KMS-11 (cell line): Measurements from ENCODE around the gene ARHGAP8.

Experiments
- H2AFZ ChIP-seq: fragments of 200-600 bp; sonication (generic); 2 replicates; pipeline ENCODE4 v1.6.1; 2016; ENCODE audit warnings: antibody characterized with exemption, mixed run types, low read depth
- H3K27ac ChIP-seq: fragments of 200-600 bp; sonication (generic); 2 replicates; pipeline ENCODE4 v1.6.1; 2016; ENCODE audit warnings: mild to moderate bottlenecking, mixed run types
- H3K27me3 ChIP-seq: fragments of 200-600 bp; sonication (generic); 2 replicates; pipeline ENCODE4 v1.6.1; 2017; ENCODE audit warnings: mild to moderate bottlenecking, low read depth, mixed run types, moderate library complexity; ENCODE audit not compliant: insufficient read depth
- H3K36me3 ChIP-seq: fragments of 200-600 bp; sonication (generic); 2 replicates; pipeline ENCODE4 v1.6.1; 2017; ENCODE audit warnings: mild to moderate bottlenecking, mixed run types; ENCODE audit not compliant: insufficient read depth
- H3K4me1 ChIP-seq: fragments of 200-600 bp; sonication (generic); 2 replicates; pipeline ENCODE4 v1.6.1; 2016; ENCODE audit warnings: mild to moderate bottlenecking, low read depth, mixed run types; ENCODE audit not compliant: poor library complexity, severe bottlenecking
- H3K4me2 ChIP-seq: fragments of 200-600 bp; sonication (generic); 2 replicates; pipeline ENCODE4 v1.7.0; 2016; ENCODE audit warnings: mild to moderate bottlenecking, mixed run types
- H3K4me3 ChIP-seq: fragments of 200-600 bp; sonication (generic); IDR thresholded peaks from 2 replicates; pipeline ENCODE4 v1.6.1; 2017; ENCODE audit warnings: low read depth, low read length, mixed read lengths; ENCODE audit not compliant: insufficient read depth
- H3K79me2 ChIP-seq: fragments of 200-600 bp; sonication (generic); 2 replicates; pipeline ENCODE4 v1.6.1; 2016; ENCODE audit warnings: low read depth, mixed run types; ENCODE audit not compliant: insufficient read depth
- H3K9ac ChIP-seq: fragments of 200-600 bp; sonication (generic); 2 replicates; pipeline ENCODE4 v1.6.1; 2016; ENCODE audit warnings: mild to moderate bottlenecking, mixed run types
- H4K20me1 ChIP-seq: fragments of 200-600 bp; sonication (generic); 2 replicates; pipeline ENCODE4 v1.6.1; 2016; ENCODE audit warnings: mild to moderate bottlenecking, mixed run types; ENCODE audit not compliant: insufficient read depth
- TF ChIP-seq, protein P1 (sequence below): fragments of 200-600 bp; sonication (generic); conservative IDR thresholded peaks from 2 replicates; pipeline ENCODE4 v1.6.1; 2017; ENCODE audit warnings: low read depth, mild to moderate bottlenecking, antibody characterized with exemption, low read length, moderate library complexity, mixed read lengths

The ARHGAP8 gene

DNA sequence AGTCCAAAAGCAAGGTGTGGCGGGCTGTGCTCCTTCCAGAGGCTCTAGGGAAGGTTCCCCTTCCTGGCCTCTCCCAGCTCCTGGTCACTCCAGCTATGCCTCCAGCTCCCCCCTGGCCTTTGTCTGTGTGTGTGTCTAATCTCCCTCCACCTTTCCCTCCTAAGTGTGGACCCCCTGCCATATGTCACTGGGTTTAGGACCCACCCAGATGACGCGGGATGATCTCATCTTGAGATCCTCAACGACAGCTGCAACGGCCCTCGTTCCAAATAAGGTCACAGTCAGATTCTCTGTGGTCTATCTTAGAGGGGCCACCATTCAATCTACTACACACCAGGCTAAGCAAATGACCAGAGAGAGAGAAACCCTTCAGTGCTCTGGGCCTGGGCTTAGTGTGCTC lies 107.9 kb downstream of the ARHGAP8 start:
- Histone ChIP-seq H3K27ac (no peak overlapping the region), H3K79me2 (no peaks in the 10 kb centered on the region), H3K4me1 (no peaks in the 10 kb centered on the region), H3K27me3 (no peaks in the 10 kb centered on the region; the same call in 1 of the 2 replicates), H3K36me3 (no peaks in the 10 kb centered on the region), H2AFZ (no peak overlapping the region), H3K4me2 (no peak overlapping the region), H3K9ac (no peak overlapping the region), H3K4me3 (no peak overlapping the region), H4K20me1 (no peaks in the 10 kb centered on the region)
- TF ChIP-seq, protein P1, sequence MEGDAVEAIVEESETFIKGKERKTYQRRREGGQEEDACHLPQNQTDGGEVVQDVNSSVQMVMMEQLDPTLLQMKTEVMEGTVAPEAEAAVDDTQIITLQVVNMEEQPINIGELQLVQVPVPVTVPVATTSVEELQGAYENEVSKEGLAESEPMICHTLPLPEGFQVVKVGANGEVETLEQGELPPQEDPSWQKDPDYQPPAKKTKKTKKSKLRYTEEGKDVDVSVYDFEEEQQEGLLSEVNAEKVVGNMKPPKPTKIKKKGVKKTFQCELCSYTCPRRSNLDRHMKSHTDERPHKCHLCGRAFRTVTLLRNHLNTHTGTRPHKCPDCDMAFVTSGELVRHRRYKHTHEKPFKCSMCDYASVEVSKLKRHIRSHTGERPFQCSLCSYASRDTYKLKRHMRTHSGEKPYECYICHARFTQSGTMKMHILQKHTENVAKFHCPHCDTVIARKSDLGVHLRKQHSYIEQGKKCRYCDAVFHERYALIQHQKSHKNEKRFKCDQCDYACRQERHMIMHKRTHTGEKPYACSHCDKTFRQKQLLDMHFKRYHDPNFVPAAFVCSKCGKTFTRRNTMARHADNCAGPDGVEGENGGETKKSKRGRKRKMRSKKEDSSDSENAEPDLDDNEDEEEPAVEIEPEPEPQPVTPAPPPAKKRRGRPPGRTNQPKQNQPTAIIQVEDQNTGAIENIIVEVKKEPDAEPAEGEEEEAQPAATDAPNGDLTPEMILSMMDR = no peak

DNA sequence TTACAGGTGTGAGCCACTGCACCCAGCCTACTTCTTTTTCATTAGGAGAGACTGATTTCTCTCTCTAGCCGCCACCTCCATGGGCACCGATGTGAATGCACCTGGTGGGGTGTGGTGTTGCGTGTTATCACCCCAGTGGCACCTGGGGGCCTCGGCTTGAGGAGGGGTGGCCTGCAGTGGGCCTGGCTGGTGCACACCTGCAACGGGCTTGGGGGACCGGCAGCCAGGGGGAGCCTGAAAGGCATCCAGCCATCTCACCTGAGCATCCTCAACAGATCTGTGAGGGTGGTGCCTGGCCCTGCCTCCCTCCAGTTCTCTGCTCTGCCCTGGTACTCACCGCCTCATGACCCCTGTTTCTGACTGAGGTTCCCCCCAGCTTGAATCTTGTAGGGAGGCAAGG lies 108.9 kb downstream of the ARHGAP8 start:
- no peaks in the 10 kb centered on the region for H3K79me2 ChIP-seq
- no peak overlapping the region for H2AFZ ChIP-seq
- H3K9ac ChIP-seq = no peak overlapping the region
- H3K4me2 ChIP-seq = no peak overlapping the region
- no peaks in the 10 kb centered on the region for H4K20me1 ChIP-seq
- TF ChIP-seq, protein P1 = no peak
- H3K27me3 ChIP-seq = no peaks in the 10 kb centered on the region; the same call in 1 of the 2 replicates
- no peaks in the 10 kb centered on the region for H3K36me3 ChIP-seq
- no peaks in the 10 kb centered on the region for H3K4me1 ChIP-seq
- no peak overlapping the region for H3K27ac ChIP-seq
- H3K4me3 ChIP-seq = no peak overlapping the region

DNA sequence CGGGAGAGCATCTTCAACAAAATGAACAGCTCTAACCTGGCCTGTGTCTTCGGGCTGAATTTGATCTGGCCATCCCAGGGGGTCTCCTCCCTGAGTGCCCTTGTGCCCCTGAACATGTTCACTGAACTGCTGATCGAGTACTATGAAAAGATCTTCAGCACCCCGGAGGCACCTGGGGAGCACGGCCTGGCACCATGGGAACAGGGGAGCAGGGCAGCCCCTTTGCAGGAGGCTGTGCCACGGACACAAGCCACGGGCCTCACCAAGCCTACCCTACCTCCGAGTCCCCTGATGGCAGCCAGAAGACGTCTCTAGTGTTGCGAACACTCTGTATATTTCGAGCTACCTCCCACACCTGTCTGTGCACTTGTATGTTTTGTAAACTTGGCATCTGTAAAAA lies 109.9 kb downstream of the ARHGAP8 start:
- TF ChIP-seq, protein P1 = no peak
- H4K20me1 ChIP-seq = no peaks in the 10 kb centered on the region
- no peak overlapping the region for H3K9ac ChIP-seq
- H3K27ac ChIP-seq = no peak overlapping the region
- H3K27me3 ChIP-seq = no peaks in the 10 kb centered on the region; the same call in 1 of the 2 replicates
- H3K4me3 ChIP-seq = no peak overlapping the region
- H3K36me3 ChIP-seq = no peaks in the 10 kb centered on the region
- H3K79me2 ChIP-seq = no peaks in the 10 kb centered on the region
- no peak overlapping the region for H2AFZ ChIP-seq
- H3K4me1 ChIP-seq = no peaks in the 10 kb centered on the region
- no peak overlapping the region for H3K4me2 ChIP-seq

DNA sequence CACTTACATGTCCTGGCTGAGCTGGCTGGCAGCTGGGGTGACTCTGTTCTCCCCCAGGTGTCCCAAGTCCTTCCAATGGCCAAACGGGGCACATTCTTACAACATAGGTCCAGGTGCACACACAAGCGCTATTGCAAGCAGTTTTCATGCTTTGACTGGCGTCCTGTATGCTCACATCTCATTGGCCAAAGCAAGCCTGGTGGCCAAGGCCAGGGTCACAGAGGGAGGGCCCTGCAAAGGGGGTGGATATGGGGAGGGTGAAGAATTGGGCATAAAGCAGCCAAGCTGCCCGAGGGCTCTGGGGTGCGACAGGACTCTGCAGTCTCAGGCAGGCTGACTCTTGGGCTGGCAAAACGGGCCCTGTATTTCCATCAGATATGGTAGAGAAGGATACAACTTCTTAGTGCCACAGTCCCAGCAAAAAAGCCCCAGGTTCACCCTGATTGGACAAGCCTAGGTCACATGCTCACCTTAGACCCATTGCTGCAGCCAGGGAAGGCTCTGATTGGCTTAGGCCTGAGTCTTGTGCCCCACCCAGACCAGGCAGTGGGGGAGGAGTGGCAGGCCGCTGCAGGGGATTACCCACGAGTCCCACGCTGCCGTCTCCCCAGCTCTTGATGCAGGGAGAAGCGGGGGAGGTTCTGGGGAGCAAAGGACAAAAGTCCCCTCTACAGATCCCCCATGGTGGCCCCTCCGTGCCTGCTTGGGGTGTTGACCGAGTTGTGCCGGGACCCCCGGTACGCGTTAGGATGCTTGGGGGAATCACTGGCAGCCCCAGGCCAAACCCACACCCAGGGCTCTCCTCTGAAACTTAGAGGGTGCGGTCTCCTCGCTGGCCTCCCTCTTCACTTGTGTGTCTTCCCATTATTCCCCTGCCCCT lies 110.8 kb downstream of the ARHGAP8 start:
- no peak overlapping the region for H3K4me2 ChIP-seq
- H3K27me3 ChIP-seq = no peaks in the 10 kb centered on the region; the same call in 1 of the 2 replicates
- no peak overlapping the region for H3K4me3 ChIP-seq
- no peaks in the 10 kb centered on the region for H3K4me1 ChIP-seq
- no peaks in the 10 kb centered on the region for H3K36me3 ChIP-seq
- no peak overlapping the region for H3K9ac ChIP-seq
- H2AFZ ChIP-seq = no peak overlapping the region
- no peaks in the 10 kb centered on the region for H4K20me1 ChIP-seq
- H3K27ac ChIP-seq = no peak overlapping the region
- H3K79me2 ChIP-seq = no peaks in the 10 kb centered on the region
- TF ChIP-seq, protein P1 = no peak
